ENCODE measurements around the gene ZMIZ1.

DNA sequence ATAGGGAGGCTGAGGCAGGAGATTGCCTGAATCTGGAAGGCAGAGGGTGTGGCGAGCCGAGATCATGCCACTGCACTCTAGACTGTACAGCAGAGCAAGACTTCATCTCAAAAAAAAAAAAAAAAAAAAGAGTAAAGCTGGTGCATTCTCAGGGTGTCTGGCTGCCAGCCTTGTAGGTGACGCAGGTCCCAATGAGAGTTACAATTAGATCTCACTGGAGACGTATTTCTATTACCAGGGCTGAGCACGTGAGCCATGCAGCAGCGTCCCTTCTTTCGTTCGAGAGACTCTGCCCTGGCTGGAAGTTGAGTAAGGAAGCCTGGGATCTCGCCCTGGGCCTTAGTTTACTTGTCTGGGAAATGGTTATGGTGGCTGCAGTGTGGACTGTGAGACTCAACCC, 22.4 kb upstream of the ZMIZ1 start:
- TF ChIP-seq POLR2A (IDR thresholded peaks at IDR 0.05) (no peak), EP300 (IDR thresholded peaks at IDR 0.05) (no peak)
- TF ChIP-seq, protein P1, sequence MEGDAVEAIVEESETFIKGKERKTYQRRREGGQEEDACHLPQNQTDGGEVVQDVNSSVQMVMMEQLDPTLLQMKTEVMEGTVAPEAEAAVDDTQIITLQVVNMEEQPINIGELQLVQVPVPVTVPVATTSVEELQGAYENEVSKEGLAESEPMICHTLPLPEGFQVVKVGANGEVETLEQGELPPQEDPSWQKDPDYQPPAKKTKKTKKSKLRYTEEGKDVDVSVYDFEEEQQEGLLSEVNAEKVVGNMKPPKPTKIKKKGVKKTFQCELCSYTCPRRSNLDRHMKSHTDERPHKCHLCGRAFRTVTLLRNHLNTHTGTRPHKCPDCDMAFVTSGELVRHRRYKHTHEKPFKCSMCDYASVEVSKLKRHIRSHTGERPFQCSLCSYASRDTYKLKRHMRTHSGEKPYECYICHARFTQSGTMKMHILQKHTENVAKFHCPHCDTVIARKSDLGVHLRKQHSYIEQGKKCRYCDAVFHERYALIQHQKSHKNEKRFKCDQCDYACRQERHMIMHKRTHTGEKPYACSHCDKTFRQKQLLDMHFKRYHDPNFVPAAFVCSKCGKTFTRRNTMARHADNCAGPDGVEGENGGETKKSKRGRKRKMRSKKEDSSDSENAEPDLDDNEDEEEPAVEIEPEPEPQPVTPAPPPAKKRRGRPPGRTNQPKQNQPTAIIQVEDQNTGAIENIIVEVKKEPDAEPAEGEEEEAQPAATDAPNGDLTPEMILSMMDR (IDR thresholded peaks at IDR 0.05) = no peak

All from suprapubic skin (tissue), 3 donors.